NCI-H2029 treated with DMSO at 0.1 percent for 48 hours (cell line): ENCODE data around the gene PLXNA1.

Source experiments
- DNase-seq: peaks from one replicate; lab custom pipeline; 2025; lab: John Stamatoyannopoulos, UW

Gene PLXNA1

DNA sequence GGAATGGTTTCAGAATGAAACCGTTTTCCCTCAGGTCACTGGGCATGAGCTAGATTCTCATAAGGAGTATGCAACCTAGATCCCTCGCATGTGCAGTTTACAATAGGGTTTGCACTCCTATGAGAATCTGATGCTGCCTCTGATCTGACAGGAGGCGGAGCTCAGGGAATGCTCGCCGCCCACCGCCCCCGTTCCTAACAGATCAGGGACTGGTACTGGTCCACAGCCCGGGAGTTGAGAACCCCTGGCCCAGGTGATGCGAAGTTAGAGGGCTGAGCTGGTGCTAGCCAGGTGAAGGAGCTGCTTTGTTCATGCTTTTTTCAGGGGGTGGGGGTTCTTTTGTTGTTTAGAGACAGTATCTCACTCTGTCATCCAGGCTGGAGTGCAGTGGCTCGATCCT, 15.5 kb upstream of the PLXNA1 start:
- no peak for DNase-seq

DNA sequence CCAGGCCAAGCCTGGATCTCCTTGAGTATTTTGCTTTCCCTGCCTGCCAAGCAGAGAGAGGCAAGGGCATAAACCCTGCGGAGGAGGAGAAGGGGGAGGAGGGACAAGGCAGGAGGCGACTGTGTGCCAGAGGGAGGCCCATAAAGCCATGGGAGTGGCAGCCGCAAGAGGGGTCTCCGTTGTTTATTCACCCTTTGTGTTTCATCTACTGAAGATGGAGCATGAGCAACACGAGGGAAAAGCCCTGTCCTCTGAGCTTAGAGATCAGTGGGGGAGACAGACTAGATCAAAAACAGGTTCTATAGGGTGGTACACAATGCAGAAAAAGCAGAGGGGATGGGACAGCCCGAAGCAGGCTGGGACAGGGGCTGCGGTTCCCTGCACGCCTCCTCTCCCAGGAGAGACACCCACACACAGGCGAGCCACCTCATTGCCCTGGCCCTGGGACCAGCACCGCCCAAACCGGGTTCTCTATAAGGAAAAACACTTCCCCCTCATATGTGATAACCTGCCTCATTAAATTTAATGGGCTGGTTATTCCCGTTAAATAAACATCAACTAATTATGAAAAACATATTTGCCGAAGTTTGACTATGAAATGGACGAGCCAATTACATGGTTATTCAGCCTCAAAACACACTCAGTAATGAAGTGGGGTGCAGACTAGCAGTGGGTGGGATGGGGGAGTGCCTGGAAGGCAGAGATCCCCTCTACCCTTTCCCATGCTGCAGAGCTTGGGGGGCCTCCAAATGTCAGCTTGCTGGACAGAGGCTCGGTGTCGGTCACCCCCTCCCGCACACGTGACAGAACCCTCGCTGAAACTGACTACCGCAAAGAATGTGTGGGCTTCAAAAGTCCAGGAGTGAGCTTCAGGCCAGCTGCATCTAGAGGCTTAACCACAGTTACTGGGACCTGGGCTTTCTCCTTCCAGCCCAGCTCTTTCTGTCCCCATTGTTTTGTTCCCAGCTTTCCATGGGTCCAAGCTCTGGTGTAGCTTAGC, 14.2 kb upstream of the PLXNA1 start:
- no peak for DNase-seq

GRCh38 chr3:126969586-126969985, 13.3 kb upstream of the PLXNA1 start:
- no peak for DNase-seq

GRCh38 chr3:126970101-126970500, 12.8 kb upstream of the PLXNA1 start:
- DNase-seq = no peak

DNA sequence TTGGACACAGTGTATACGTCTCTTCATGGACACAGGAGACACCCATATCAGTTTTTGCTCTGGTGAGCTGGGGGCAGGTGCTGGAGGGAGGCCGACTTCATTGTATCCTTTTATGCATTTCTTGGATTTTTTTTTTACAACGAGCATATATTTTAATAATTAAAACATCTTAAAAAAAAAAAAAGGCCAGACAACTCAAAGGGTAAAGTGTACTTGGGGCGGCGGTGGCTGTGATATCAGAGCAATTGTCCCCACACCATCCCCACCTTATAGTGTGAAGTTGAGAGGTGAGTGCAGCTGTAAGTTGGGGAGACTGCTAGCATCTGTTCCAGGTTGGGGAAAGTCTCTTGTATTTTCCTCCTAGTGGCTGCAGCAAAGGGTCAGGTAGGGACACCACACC, 12.0 kb upstream of the PLXNA1 start:
- no peak for DNase-seq

- DNase-seq = no peak
Measured at GRCh38 chr3:126971891-126972351, 11.0 kb upstream of the PLXNA1 start.

- no peak for DNase-seq
Measured at GRCh38 chr3:126972866-126973265, 10.0 kb upstream of the PLXNA1 start.

GRCh38 chr3:126973814-126974213, 9.1 kb upstream of the PLXNA1 start:
- DNase-seq = no peak

DNA sequence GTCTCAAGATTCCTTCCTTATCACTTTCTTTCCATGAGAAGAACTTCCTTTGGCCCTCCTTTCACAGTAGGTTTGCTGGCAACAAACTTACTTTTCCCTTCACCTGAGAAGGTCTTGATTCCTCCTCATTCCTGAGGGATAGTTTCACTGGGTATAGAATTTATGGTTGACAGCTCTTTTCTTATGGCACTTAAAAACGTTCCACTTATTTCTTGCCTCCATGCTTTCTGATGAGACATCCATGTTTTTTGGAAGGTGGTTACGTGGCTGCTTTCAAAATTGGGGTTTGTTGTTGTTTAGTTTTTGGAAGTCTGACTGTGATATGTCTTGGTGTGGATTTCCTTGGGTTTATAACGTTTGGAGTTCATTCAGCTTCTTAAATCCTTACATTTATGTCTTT, 8.2 kb upstream of the PLXNA1 start:
- DNase-seq = no peak

DNA sequence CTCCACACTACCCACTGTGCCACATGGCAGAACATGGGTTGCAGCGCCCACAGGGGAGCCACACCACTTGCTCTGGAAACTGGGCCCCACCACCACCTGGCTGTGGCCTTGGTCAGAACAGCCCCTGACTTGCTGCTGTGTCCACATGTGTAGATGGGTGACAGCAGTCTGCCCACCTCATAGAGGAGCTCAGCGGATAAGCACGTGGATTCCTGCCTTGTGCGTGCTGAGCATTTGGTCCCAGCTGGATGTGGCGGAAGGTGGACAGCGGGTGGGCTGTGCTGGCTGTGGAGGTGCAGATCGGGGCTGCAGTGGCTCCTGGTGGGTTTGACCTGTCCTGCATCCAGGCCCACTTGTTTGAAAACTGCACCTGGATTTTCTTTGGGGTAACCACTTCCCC, 6.0 kb upstream of the PLXNA1 start:
- no peak for DNase-seq

- DNase-seq = no peak
Measured at GRCh38 chr3:126977821-126978220, 5.1 kb upstream of the PLXNA1 start.

GRCh38 chr3:126978291-126978690, 4.6 kb upstream of the PLXNA1 start:
- DNase-seq = no peak

DNA sequence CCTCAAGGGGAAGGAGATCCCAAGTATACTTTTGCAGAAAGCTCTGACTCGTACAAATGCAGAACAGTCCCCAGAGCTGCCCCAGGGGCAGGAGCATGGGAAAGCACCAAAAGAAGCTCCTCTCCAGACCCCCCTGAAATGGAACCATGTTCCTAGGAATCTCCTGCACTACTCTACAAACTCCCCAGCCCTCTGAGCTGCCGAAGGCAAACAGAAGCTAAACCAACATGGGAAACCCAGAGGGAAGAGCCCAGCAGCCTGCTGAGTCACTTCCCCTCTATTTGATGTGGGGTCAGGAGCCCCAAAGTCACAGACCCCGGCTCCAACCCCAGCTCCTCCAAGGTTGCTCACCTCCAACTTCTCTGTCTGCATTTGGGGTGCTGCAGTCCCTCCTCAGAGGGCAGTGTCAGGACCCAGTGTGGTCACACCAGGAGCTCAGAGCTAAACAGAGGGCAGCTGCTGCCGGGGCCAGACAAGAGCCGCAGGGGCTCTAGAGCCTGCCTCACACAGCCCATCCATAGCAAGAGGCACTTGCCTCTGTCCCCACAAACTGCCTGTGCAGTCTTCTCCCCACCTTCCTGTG, 3.8 kb upstream of the PLXNA1 start:
- no peak for DNase-seq

DNA sequence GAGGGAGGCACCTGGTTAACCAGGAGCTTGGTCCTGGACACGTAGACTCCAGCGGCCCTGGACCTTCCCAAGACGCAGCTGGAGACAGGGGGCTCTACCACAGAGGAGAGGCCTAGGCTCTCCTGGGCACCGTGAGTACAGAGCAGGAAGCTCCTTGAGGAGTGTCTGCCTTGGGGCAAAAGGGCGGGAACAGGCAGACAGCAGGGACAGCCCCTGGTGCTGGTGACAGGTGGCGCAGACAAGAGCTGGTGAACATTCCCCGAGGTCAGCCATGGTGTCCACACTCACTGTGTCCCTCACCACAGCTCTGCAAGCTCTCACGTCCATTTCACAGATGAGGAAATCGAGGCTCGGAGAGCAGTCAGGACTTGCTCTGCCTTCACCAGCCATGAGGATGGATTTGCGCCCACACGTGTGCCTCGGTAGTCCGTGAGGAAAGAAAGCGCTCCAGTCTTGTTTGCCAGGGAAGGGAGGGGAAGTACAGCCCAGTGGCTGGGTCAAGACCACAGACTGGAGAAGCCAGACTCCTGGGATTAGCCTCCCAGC, 2.6 kb upstream of the PLXNA1 start:
- no peak for DNase-seq

DNA sequence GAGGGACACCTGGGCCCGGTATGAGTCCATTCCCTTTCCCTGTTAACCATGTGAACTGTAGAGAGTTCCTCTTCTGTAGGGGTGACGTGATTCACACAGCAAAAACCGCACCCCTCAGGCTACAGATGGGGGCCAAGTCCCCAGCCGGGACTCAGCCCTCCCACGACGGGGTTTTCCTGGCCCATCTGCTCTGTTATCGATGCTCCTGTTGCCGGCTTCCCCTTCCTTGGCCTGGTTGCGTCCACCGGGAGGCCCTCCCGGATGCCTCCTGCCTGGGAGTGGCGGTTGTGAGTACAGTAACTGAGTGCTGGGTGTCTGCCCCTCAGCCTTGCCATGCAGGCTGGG, 817 bp upstream of the PLXNA1 start:
- no peak for DNase-seq

- no peak for DNase-seq
Measured at GRCh38 chr3:126983276-126983652, 349 bp downstream of the PLXNA1 start.

DNA sequence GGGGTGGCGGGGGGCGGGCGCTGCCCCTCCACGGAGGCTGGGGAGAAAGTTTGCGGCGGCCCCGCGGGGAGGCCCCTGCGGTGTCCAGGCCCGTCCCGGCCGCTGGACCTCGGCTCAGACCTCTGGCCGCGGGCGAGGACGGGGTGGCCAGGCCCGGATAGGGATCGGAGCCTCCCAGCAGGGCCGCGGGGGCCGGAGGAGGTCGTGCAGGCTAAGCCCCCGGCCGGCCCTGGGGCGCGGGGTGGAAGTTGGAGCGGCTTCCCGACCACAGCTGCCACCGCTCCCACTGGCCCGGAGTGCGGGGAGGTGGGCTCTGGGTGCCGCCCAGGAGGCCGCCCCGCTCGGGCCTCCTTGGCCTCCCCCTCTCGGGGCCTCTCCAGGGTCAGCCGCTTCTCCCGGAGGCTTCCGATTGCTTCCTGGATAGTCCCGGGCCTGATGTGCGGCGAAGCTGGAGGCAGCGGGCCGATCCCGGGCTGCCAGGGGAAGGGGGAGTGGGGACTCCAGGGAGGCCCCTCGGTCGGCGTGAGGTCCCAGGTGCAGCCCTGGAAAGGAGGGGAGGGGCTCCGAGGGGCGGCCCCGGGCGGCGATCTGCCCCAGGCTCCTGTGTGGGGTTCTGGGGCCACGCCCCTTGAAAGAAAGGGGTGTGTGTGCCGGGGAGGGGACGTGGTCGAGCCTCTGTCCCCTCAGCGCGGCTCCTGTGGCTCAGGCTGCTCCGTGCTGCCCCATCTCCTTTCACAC, 907 bp downstream of the PLXNA1 start:
- no peak for DNase-seq

GRCh38 chr3:126984391-126985131, 1.6 kb downstream of the PLXNA1 start:
- no peak for DNase-seq

- no peak for DNase-seq
Measured at GRCh38 chr3:126985132-126985985, 2.4 kb downstream of the PLXNA1 start.

DNA sequence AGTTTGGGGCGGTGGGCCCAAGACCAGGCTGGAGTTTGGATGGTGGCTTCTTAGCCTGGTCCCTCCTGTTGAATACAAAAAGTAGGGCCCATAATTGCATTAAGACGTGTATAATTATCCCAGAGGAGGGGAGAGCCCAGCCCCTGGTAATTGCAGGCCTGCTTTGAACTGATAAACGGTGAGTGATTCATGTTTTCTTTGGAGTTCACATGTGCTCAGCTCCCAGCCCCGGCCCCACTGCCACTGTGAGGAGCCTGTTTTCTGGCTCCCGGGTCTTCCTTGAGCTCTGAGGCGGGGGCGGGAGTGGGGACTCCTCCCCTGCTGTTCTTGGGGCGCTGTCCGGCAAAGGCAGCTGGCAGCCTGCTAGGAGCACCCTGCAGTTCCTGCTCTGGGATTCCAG, 3.1 kb downstream of the PLXNA1 start:
- DNase-seq = no peak

DNA sequence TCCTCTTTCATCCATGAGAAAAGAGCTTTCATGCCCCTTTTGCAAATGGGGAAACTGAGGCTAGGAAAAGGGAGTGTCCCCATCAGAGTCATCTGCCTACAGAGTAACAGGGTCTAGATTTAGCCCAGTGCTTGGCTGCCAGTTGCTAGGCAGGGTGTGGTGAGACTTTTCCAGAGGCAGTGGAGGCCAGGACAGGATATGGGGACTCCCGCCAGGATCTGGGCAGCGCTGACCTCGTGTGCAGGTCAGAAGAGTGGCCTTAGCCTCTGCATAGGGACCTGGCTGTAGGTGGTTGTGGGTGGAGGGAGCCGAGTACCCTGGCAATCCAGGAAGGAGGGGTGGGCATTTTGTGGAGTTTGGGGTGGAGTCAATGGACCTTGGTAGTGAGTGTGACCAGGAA, 4.2 kb downstream of the PLXNA1 start:
- DNase-seq = no peak
